OCI-M2 (cell line): ENCODE data around the gene CENPU.
"Not testable (repeated sequence)": the region's sequence is repeated elsewhere in the genome, so short reads cannot be mapped to it uniquely, and the experiment has no call there.

ENCODE experiments used
- DNase-seq: peaks from one replicate; lab custom pipeline; 2025; ENCODE audit not compliant: unreplicated experiment; lab: John Stamatoyannopoulos, UW

The CENPU gene

GRCh38 chr4:184668511-184669114, 65.3 kb downstream of the CENPU start:
- no peak for DNase-seq

DNA sequence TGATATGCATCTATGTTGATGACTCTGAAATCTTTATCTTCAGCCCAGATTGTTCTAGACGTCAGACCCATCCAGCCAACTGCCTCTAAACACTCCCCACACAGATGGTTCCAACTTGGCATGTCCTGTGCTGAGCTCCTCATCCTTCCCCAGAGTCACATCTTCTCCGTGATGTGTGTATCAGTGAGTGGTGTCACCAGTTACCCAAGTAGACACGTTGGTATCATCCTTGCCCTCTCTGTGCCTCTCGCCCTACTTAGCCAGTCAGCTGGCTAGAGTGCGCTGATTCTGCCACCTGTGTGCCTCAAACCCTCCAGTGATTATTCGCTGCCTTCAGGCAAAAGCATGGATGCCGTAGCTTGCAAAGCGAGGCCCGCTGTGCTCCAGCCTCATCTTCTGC, 65.8 kb downstream of the CENPU start:
- no peak for DNase-seq

- DNase-seq, result no peak
Observed at GRCh38 chr4:184666670-184667069, 67.2 kb downstream of the CENPU start.

DNA sequence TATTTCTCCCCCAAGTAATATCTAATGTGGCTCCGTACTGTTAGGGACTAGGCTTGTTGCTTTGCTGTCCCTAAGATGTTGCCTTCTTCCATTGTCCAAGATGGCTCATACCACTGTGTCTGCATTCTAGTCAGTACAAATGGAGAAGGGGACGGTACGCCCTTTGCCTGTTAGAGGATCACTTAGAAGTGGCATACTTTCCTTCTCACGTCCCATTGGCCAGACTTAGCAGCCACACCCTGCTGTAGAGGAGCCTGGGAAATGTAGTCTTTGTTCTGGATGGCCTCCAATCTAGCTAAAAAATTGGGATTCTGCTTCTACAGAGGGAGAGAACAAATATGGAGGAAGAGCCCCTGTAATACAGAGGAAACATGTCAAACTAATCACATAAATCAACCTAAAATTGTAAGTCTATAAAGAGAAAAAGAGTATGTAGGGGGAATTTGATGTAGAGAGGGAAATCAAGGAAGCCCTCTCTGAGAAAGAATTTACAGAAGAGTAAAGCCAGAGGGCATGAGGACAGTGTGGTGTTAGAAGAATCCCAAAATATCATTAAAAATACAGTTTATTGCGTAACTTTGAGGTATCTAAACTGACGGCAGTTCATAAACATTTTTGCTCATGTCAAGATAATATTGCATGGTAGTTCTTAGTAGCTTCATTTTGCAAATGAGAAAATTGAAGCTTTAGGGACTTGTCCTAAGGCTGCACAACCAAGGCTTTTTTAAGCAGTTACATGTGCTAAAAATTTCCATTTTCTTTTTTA, 69.3 kb downstream of the CENPU start:
- no peak for DNase-seq

GRCh38 chr4:184662236-184662635, 71.7 kb downstream of the CENPU start:
- no peak for DNase-seq

DNA sequence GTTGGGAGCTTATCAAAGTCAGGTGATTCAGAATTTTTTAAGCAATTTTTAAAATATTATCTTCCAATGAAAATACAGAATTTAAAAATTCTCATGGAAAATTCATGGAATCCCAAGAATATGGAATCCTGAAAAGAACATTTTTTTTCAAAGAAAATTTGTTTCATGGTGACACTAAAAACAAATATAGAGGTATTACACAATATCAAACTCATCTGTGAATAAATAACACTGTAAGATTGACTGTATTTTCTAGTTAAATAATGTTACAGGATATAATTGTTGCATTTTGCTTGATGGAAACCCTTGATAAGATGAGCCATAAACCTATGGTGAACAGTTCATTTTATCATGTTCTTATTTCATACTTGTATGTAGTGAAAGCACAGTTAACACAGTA, 72.9 kb downstream of the CENPU start:
- no peak for DNase-seq

GRCh38 chr4:184657820-184658219, 76.1 kb downstream of the CENPU start:
- DNase-seq, result not testable (repeated sequence)

DNA sequence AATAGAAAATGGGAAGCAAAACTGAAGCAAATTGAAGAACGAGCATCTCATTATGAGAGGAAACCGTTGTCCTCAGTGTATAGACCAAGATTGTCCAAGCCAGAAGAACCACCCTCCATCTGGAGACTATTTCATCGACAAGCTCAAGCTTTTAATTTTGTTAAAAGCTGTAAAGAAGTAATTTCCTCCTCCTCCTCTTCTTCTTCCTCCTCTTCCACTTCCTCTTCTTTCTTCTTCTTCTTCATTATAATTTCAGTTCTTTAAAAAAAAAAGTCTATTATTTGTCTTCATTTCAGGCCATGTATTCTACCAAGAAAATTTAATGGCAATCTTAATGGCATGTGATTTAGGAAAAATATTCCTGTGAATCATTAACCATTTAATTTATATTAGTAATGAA, 76.8 kb downstream of the CENPU start:
- no peak for DNase-seq

DNA sequence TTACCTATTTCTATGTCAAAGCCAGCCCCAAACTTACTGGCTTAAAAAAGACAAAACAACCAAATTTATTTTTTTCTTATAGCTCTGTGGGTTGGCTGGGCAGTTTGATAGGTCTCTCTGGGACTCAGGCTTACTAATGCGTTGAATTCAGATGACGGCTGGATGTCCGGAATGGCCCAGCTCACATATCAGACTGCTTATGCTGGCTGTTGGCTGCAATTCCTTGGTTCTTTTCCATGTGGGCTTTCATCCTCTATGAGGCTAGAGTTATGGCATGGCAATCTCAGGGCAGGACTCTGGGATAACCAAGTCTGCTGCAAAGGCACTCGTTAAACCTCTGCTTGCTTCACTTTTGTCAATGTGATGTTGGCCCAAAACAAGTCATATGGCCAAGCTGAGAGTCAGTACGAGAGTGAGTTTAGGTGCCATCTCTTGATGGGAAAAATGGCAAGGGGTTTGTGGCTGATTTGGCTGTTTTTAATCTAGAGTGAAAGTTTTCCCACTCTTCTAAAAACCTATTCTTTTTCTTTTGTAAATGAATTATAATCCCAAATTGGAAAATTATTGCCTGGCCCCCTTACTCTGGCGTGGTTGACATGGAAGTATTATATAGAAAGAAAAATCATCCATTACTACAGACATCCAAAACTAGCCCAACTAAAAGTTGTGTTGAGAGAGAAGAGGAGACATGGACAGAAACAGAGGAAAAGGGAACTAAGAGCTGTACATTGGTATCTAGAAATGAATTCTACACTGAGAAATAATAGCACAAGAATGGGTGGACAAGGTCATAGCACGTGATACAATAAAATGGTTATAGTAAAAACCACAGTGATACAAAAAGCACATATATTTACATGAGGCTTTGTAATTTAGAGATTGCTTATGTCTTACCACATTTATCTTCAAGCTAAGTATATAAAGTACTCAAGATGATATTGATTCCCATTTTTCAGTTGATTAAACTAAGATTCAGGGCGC, 77.7 kb downstream of the CENPU start:
- DNase-seq, result no peak

DNA sequence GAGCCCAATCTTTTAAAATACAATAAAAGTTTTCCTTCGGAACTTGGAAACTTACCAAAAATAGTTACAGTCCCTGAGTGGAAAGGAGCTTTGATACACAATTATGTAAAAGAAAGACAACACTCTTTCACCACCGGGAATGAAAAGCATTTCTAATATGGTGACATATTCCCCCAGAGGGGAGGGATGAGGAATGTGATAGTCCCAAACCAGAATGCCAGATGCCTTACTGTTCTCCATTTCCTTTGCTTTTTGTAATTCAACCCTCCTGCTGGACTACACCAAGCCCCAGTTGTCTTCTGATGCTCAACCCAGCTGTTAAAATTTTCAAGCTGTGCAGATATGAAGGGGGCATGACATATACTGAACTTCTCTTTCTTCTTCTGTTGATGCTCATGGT, 80.2 kb downstream of the CENPU start:
- DNase-seq, result no peak

DNA sequence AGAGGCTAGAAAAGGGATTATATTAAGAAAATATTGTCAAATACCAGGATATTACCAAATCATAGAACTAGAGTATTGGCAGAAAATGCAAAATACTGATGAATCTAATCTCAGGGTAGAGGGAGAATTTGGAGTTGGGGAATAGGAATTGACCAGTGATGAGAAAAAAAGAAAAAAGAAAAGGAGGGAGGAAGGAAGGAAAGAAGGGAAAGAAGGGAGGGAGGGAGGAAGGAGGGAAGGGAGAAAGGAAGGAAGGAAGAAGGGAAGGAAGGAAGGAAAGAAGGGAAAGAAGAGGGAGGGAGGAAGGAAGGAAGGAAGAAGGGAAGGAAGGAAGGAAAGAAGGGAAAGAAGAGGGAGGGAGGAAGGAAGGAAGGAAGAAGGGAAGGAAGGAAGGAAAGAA, 81.2 kb downstream of the CENPU start:
- DNase-seq, result not testable (repeated sequence)

DNA sequence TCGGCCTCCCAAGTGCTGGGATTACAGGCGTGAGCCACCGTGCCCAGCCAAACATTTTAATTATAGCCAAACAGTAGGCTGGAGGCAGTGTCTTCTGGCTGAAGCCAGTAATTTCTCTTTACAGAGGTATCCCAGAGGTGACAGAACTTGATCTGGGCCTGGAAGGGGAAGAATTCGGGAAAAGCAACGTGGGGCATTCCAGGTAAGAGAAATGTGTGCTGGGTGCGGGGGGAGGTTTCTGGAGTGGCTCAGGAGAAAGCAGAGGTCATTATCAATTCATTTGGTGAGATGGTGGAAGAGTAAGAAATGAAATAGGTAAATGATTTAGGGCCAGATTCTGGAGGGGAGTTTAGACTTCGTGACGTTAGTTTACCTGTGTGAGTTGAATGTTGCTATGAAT, 82.0 kb downstream of the CENPU start:
- DNase-seq, result no peak

GRCh38 chr4:184649971-184650855, 83.7 kb downstream of the CENPU start:
- DNase-seq, result no peak

- peak; percentile 46 for DNase-seq
Observed at GRCh38 chr4:184649026-184649970, 84.6 kb downstream of the CENPU start, which contains the start of the genes CASP3 and PRIMPOL. Gene CASP3 (minus strand): TSS chr4:184649447. CDS start chr4:184638453, 10,994 bp downstream. Gene PRIMPOL (plus strand): TSS chr4:184649738. CDS start chr4:184657141, 7,403 bp downstream.

DNA sequence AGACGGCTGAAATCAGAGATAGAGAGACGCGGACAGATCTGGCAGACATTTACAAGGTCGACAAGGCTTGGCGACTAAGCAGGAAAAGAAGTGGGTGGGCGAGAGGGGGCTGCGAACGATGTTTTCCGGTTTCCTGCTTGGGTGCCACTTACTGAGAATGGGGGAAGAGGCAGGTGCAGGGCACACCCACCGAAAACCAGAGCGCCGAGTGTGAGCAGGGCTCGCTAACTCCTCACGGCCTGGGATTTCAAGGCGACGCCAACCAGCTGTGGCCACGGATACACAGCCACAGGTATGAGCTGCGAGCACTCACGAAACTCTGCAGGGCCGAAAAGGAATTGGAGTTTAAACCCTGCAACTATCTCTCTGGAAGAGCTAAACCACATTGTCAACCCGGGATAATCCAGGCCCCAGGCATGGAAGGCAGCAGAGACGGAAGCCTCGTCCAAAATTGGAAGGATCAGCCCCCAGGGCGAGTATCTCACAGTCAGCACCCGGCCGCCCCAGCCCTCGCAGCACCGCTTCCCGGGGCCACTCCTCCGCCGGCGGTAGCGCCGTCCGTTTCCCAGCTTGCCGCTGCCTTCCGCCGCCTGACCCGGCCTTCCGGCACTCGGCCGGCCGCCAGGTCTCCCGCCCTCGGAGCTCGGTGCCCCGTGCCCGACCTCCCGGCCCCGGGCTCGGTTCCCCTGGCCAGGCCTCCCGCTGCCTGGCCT, 85.4 kb downstream of the CENPU start:
- DNase-seq, result no peak

DNA sequence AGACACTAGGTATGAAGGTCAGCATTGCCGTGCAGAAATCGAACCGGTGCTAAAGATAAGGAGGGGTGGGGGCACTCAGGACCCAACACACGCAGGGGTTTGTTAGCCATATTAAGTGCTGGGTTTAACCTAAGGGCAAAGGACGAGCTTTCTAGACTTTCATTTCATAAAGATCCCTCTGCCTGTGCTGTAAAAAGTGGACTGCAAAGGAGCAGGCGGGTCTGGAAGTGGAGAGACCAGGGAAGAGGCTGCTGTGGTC, 85.9 kb downstream of the CENPU start:
- no peak for DNase-seq

GRCh38 chr4:184647266-184648053, 86.4 kb downstream of the CENPU start:
- DNase-seq, result no peak

DNA sequence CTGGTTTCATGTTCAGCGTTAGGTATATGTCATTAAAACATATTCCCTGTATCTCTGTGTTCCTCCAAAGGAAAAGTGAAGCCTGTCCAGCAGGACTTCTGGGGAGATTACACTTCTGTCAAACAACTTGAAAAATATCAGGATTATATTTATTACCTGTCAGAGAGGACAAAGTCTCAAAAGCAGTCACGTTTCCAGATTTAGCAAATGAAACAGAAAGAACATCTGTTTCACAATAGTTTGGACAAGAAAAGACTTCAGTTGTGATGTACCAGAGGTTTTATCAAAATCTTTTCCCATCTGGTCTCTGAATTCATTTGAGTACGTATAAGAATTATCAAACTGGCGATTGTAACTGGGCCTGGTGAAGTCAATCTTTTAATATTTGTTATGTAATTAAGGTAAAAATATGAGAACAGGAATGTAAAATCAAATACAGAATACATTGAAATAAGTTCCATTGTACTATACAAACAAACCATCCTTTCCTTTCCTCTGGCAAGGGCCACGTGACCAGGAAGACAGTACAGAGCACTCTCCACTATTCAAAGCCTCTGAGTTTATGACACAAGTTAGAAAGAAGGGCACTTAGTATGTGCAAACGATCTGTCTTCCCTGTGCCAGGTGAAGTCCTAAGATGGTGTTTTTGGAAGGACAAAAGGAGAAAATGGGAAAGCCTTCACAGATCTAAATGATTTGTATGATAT, 87.8 kb downstream of the CENPU start:
- DNase-seq, result no peak
